T47D (cell line): ENCODE data around the gene BEGAIN.

Experiments used
- DNase-seq, 2 experiments: peaks; one replicate each; pipeline versions ENCODE4 v3.0.0 to v3.0.0-alpha.2; 2011 to 2012; ENCODE audit warnings: low read depth in 1 of 2, low spot score in 1 of 2
- JUND ChIP-seq: IDR thresholded peaks from 2 replicates; pipeline ENCODE4 v1.6.1; 2012; ENCODE audit warnings: low read depth
- in situ Hi-C: cut with HindIII; loops from 2 replicates; pipeline ENCODE4 v1.10.0; 2016; ENCODE audit warnings: low sequenced_read_pairs, low pct_unique_long_range_greater_than_20kb

The BEGAIN gene

GRCh38 chr14:100549834-100550625 is 37.2 kb downstream of the BEGAIN start:
- TF ChIP-seq JUND = no peak
- in situ Hi-C loops = no loop called here
- DNase-seq = no peak

GRCh38 chr14:100548939-100549338 is 38.3 kb downstream of the BEGAIN start:
- no peak for DNase-seq
- in situ Hi-C loops = no loop called here
- TF ChIP-seq JUND = no peak

- in situ Hi-C loops = no loop called here
- DNase-seq = no peak
- no peak for TF ChIP-seq JUND
These were observed 38.9 kb downstream of the BEGAIN start for GRCh38 chr14:100548295-100548655.

GRCh38 chr14:100547633-100548294 is 39.5 kb downstream of the BEGAIN start:
- in situ Hi-C loops = no loop called here
- TF ChIP-seq JUND = no peak
- peak; percentile 78 for DNase-seq

GRCh38 chr14:100546051-100546443 is 41.2 kb downstream of the BEGAIN start:
- no peak for TF ChIP-seq JUND
- in situ Hi-C loops = no loop called here
- peak; percentile 30 to 73 for DNase-seq

- in situ Hi-C loops = no loop called here
- no peak for TF ChIP-seq JUND
- peak in 1 of 2 experiments; percentile 51 for DNase-seq
These were observed 41.9 kb downstream of the BEGAIN start for GRCh38 chr14:100545359-100545758.

GRCh38 chr14:100544506-100545141 is 42.6 kb downstream of the BEGAIN start:
- peak in 1 of 2 experiments; percentile 30 for DNase-seq
- TF ChIP-seq JUND = no peak
- in situ Hi-C loops = no loop called here

GRCh38 chr14:100543471-100544455 is 43.5 kb downstream of the BEGAIN start:
- no peak for TF ChIP-seq JUND
- no peak for DNase-seq
- in situ Hi-C loops = no loop called here

GRCh38 chr14:100542619-100543205 is 44.5 kb downstream of the BEGAIN start:
- no peak for TF ChIP-seq JUND
- no peak for DNase-seq
- in situ Hi-C loops = no loop called here

GRCh38 chr14:100541621-100542560 is 45.3 kb downstream of the BEGAIN start:
- in situ Hi-C loops = no loop called here
- no peak for DNase-seq
- TF ChIP-seq JUND = no peak
